HCT116 (cell line): Measurements from ENCODE around the gene TENM4.

Source experiments
- CEBPB ChIP-seq: IDR thresholded peaks from 2 replicates; pipeline ENCODE4 v1.6.1; 2012; ENCODE audit warnings: low read depth
- CTCF ChIP-seq, 3 experiments: fragments of 200-600 bp in 1 of 3; sonication (generic) in 1 of 3; IDR thresholded peaks in 2 of 3; conservative IDR thresholded peaks in 1 of 3; 2 replicates each; pipeline ENCODE4 v1.5.1; 2012 to 2017; ENCODE audit warnings: low read depth in 2 of 3, low read length in 2 of 3, antibody characterized with exemption in 1 of 3, borderline replicate concordance in 1 of 3, control low read depth in 1 of 3, mild to moderate bottlenecking in 1 of 3, mixed read lengths in 1 of 3, mixed run types in 1 of 3, moderate library complexity in 1 of 3; ENCODE audit not compliant: insufficient read depth in 1 of 3
- EZH2 ChIP-seq: fragments of 200-600 bp; sonication (generic); IDR thresholded peaks from 2 replicates; pipeline ENCODE4 v1.6.1; 2017; ENCODE audit warnings: antibody characterized with exemption, mixed run types
- EZH2phosphoT487 ChIP-seq: fragments of 200-600 bp; IDR thresholded peaks from 2 replicates; pipeline ENCODE4 v1.6.1; 2018; ENCODE audit warnings: antibody characterized with exemption, borderline replicate concordance
- FOSL1 ChIP-seq: IDR thresholded peaks from 2 replicates; pipeline ENCODE4 v1.6.1; 2012; ENCODE audit warnings: low read depth
- POLR2A ChIP-seq: IDR thresholded peaks from 2 replicates; pipeline ENCODE4 v1.7.0; 2011; ENCODE audit warnings: borderline replicate concordance; ENCODE audit not compliant: insufficient read depth, insufficient read length; ENCODE audit errors: extremely low read depth
- POLR2AphosphoS5 ChIP-seq: IDR thresholded peaks from 2 replicates; pipeline ENCODE4 v1.6.1; 2011; ENCODE audit warnings: mild to moderate bottlenecking, low read depth, low read length, moderate library complexity
- RAD21 ChIP-seq: IDR thresholded peaks from 2 replicates; pipeline ENCODE4 v1.6.1; 2012; ENCODE audit warnings: low read depth, mild to moderate bottlenecking
- YY1 ChIP-seq: IDR thresholded peaks from 2 replicates; pipeline ENCODE4 v1.6.1; 2011; ENCODE audit warnings: low read length, low read depth, moderate library complexity, mild to moderate bottlenecking; ENCODE audit not compliant: insufficient replicate concordance; ENCODE audit errors: extremely low read depth
- ZBTB33 ChIP-seq: IDR thresholded peaks from 2 replicates; pipeline ENCODE4 v1.6.1; 2011; ENCODE audit warnings: mild to moderate bottlenecking, low read length, moderate library complexity; ENCODE audit not compliant: insufficient replicate concordance; ENCODE audit errors: extremely low read depth
- TF ChIP-seq, protein P1 (sequence below): IDR thresholded peaks from 2 replicates; pipeline ENCODE4 v1.6.1; 2012; ENCODE audit warnings: low read depth
- TF ChIP-seq, protein P2 (sequence below): IDR thresholded peaks from 2 replicates; pipeline ENCODE4 v1.6.1; 2012

DNA sequence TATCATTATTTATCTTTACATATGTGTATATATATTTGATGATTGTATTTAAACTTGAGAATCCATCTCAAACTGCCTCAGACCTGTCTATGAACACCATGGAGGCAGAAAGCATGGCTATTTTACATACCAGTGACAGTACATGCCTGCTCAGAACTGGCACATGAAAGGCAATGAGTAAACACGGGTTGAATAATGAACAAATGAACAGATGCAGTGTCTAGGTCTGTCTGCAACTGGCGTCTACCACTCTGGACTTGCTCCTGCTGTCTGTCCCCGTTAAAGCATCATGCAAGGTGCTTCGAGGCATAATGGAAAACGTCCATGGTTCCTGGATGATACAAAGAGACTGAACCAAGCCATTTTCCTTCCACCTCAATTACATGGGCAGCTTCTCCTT is 594.6 kb downstream of the TENM4 start:
- TF ChIP-seq CTCF (IDR thresholded peaks at IDR 0.05 in 2 of 3, conservative IDR thresholded peaks at IDR 0.05 in 1 of 3; ENCODE audit: borderline replicate concordance in 1 of 3, insufficient read depth in 1 of 3, low read depth in 2 of 3, low read length in 2 of 3), result no peak
- no peak for TF ChIP-seq POLR2A
- no peak for TF ChIP-seq EZH2
- TF ChIP-seq, protein P1, sequence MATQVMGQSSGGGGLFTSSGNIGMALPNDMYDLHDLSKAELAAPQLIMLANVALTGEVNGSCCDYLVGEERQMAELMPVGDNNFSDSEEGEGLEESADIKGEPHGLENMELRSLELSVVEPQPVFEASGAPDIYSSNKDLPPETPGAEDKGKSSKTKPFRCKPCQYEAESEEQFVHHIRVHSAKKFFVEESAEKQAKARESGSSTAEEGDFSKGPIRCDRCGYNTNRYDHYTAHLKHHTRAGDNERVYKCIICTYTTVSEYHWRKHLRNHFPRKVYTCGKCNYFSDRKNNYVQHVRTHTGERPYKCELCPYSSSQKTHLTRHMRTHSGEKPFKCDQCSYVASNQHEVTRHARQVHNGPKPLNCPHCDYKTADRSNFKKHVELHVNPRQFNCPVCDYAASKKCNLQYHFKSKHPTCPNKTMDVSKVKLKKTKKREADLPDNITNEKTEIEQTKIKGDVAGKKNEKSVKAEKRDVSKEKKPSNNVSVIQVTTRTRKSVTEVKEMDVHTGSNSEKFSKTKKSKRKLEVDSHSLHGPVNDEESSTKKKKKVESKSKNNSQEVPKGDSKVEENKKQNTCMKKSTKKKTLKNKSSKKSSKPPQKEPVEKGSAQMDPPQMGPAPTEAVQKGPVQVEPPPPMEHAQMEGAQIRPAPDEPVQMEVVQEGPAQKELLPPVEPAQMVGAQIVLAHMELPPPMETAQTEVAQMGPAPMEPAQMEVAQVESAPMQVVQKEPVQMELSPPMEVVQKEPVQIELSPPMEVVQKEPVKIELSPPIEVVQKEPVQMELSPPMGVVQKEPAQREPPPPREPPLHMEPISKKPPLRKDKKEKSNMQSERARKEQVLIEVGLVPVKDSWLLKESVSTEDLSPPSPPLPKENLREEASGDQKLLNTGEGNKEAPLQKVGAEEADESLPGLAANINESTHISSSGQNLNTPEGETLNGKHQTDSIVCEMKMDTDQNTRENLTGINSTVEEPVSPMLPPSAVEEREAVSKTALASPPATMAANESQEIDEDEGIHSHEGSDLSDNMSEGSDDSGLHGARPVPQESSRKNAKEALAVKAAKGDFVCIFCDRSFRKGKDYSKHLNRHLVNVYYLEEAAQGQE, result no peak
- TF ChIP-seq EZH2phosphoT487, result no peak
- TF ChIP-seq, protein P2, sequence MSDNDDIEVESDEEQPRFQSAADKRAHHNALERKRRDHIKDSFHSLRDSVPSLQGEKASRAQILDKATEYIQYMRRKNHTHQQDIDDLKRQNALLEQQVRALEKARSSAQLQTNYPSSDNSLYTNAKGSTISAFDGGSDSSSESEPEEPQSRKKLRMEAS, result no peak
- no peak for TF ChIP-seq ZBTB33
- TF ChIP-seq FOSL1, result no peak
- TF ChIP-seq CEBPB, result no peak
- TF ChIP-seq RAD21, result no peak
- no peak for TF ChIP-seq POLR2AphosphoS5
- TF ChIP-seq YY1, result no peak
